NCI-H1694 treated with DMSO at 0.1 percent for 48 hours (cell line): Measurements from ENCODE around the gene ANKRD33B.

Source experiments
- DNase-seq: peaks from one replicate; lab custom pipeline; 2025; lab: John Stamatoyannopoulos, UW

The ANKRD33B gene

DNA sequence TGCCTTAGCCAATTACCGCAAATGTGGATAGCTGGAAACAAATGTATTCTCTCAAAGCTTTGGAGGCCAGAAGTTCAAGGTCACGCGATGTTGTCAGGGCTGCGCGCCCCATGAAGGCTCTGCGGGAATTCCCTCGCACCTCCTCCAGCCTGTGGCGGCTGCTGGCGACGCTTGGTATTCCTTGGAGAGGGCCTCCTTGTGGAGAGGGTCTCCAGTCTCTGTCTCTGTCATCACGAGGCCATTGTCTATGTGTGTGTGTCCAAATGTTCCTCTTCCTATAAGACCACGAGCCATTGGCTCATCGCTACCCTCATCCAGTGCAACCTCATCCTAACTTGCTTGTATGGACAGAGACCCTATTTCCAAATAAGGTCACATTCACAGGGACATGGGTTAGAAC lies 97.5 kb downstream of the ANKRD33B start:
- DNase-seq = no peak

DNA sequence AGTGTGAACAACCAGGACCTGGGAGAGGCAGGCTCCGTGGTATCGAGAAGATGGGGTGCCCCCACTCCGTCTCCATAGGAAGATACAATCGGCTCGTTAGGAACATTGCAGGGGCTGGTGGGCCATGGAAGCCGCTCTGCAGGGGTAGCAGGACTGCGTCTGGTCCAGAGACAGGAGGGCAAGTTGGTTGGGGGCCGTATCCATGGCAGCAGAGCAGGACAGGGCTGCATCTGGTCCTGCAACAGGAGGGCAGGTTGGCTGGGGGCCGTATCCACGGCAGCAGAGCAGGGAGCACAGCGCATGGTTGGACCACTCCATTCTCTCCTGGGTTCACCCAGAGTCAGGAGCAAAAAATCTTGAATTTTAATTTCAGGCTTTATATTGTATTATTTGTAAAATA lies 98.2 kb downstream of the ANKRD33B start:
- DNase-seq = no peak

DNA sequence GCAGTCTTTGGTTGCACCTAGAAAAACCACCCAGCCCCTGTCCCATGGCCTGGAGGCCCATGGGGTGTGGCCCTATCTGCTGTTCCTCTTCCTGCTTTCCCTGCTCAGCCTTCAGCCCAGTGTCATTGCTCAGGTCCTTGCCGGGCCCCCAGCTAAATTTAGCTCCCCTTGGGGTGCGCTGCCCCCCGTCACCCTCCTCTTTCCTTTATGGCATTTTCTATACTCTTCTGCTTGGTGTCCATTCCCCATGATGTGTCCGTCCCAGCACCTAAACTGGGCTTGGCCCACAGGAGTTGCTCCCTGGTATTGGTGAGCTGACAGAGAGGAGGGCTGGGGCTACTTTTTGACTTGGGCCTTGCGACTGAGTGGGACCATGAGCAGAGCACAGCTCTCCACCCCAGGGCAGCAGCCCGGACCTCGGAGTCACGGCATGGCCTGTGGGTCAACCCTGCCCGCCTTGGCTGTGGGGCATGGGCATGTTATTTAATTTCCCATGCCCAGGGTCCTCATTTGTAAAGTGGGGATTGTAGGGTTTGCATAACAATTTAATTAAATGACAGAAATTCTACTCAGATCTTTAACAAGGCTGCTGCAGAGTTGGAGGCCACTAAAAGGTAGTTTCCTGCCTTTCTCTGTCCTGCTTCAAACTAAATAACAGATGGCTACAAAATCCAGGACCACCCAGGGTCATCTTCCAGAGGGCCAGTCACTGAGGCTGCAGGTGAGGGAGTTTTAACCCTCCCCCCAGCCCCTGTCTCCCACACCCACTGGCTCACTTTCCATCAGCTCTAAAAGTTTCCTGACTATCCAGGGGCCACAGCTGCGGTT lies 99.0 kb downstream of the ANKRD33B start:
- no peak for DNase-seq

GRCh38 chr5:10663489-10664179 lies 99.8 kb downstream of the ANKRD33B start:
- DNase-seq = peak; percentile 92

GRCh38 chr5:10664180-10664769 lies 100.4 kb downstream of the ANKRD33B start:
- DNase-seq = peak; percentile 33

GRCh38 chr5:10665799-10666198 lies 101.9 kb downstream of the ANKRD33B start:
- no peak for DNase-seq

DNA sequence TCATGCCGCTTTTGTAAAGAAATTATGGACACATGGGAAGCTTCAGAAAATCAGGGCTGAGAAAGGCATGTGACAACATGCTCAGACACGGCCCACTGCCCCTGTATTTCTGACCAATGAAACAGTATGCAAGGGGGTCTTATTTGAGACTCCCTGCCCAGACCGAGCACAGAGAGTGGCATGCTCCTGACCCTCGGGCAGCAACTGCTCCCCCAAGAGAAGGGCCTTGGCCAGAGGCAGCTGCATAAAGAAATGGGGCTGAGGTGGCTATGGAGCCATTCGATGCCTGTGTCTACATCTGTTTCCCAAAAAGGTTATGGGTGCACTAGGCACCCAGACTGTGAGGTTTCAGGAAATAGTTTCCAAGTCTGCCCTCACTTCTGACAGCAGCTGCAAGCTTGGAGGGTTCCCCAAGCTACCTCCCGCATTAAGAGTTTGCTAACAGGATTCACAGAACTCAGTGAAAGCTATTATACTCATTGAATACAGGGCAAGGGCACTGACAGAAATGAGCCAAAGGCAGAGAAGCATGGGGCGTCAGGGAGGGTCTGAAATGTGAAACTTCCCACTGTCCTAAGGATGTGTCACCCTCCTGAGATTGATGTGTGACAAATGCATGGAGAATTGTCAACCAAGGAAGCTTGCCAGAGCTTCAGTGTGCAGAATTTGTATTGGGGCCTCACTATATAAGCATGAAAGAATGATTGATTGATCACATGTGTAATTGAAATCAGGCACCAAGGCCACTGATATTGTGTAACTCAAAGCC lies 102.8 kb downstream of the ANKRD33B start:
- no peak for DNase-seq

GRCh38 chr5:10667431-10668057 lies 103.7 kb downstream of the ANKRD33B start:
- DNase-seq = no peak

DNA sequence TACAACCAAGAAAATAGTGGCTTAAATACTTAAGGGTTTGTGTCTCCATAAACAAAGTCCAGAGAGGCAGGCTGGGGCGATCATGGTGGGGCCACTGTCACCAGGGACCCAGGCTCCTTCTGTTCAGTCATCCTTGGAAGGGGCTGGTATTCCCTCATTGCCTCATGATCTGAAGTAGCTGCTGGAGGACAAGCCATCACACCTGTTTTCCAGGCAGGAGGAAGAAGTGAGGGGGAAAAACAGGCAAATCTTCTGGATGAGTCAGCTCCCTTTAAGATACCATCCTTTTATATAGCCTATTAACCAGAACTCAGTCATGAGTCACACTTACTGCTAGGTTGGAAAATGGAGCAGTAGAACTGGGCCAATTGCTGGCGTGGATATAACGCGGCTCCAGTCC lies 104.8 kb downstream of the ANKRD33B start:
- DNase-seq = no peak

DNA sequence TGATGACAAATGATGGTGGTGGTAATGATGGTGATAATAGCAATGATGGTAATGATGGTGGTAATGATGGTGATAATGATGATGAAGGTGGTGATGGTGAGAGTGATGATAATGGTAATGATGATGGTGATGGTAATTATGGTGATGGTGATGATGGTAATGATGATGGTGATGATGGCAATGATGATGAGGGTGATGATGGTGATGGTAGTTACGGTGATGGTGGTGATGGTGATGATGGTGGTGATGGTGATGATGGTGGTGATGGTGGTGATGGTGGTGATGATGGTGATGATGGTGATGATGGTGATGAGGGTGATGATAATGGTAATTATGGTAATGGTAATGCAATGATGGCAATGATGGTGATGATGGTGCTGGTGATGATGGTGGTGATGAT lies 106.1 kb downstream of the ANKRD33B start:
- no peak for DNase-seq

- no peak for DNase-seq
These were observed 107.5 kb downstream of the ANKRD33B start for GRCh38 chr5:10671041-10672008.

DNA sequence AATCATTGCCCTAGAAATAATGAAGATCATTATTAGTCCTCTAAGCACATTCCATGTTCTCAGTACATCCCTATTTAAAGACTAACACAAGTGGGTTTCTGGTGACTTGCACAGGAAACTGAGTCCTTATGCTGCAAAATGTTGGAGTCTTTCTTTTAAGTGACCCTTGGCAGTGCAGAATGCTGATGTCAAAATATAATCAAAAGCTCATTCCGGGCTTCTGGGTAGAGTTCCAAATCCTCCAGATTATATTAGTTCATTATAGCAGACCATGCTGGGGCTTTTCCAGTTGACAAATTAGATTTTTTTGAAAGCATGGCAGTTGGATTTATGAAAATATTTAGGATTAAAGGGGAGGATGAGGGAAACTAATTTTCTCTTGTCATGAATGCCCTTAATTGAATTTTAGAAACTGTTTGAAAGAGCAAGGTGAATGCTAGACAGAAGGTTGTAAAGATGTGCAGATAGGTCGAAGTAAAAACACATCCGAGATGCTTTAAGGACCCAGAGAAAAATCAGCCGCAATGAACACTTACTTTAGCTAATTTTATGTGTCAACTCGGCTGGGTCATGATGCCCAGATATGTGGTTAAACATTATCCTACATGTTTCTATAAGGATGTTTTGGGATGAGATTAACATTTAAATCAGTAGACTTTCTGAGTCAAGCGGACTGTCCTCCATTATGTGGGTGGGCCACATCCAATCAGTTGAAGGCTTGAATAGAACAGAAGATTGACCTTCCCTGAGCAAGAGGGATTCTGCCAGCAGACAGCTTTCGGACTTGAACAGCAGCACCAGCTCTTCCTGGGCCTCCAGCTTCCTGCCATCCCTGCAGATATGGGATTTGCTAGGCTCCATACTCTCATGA lies 108.5 kb downstream of the ANKRD33B start:
- no peak for DNase-seq

DNA sequence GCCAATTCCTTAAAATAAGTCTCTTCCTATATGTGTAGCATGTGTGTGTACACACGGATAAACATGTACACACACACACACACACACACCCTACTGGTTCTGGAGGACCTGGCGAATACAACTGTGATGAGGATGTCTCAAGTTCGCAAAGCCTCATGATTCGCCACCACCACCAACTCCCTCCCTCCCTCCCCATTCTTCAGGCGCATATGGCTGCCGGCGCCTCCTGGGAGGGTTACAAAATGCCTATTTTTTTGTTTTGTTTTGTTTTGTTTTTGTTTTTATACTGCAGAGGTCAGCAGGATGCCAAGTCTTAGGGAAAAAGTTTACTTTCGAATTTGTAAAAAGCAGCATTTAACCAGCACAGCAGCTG lies 109.1 kb downstream of the ANKRD33B start:
- no peak for DNase-seq

DNA sequence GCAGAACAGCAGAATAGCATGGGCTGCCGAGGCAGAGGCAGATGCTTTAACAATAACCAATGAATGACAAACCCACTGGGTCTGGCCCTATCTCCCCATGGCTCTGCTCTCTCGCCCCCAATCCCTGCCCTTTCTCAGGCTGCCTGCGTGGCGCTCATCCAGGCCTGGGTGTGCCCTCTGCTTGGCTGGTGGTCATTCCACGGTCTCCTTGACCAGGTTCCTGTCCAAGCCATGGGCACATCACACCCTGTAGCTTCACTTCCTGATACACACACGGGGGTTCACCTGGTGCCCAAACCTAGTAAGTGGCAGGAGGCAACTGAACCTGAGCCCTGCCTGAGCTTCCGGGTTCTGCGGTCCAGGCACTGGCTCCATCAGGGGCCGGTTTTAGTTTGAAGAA lies 109.5 kb downstream of the ANKRD33B start:
- no peak for DNase-seq

- DNase-seq = no peak
These were observed 110.2 kb downstream of the ANKRD33B start for GRCh38 chr5:10674096-10674495.

- DNase-seq = no peak
These were observed 110.7 kb downstream of the ANKRD33B start for GRCh38 chr5:10674582-10674981.

GRCh38 chr5:10675177-10675700 lies 111.4 kb downstream of the ANKRD33B start:
- DNase-seq = no peak

DNA sequence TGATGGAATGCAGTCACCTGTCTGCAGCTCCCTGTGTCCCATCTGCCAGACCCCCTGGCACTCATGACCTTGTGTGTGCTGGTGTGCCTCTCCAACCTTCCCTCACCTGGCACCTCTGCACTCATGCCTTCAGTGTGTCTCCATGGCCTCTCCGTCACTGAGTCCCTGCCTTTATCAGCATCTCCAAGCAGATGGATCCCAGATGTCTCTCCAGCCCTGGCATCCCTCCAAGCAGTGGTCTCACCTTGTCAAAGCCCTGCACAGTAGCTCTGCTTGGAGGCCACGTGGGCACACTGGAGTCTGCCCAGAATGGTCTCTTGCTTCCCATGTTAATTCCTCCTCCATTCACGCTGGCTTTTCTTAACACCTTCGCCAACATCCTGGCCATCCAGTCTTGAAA lies 112.4 kb downstream of the ANKRD33B start:
- peak; percentile 65 for DNase-seq

GRCh38 chr5:10676946-10677345 lies 113.1 kb downstream of the ANKRD33B start:
- DNase-seq = no peak

DNA sequence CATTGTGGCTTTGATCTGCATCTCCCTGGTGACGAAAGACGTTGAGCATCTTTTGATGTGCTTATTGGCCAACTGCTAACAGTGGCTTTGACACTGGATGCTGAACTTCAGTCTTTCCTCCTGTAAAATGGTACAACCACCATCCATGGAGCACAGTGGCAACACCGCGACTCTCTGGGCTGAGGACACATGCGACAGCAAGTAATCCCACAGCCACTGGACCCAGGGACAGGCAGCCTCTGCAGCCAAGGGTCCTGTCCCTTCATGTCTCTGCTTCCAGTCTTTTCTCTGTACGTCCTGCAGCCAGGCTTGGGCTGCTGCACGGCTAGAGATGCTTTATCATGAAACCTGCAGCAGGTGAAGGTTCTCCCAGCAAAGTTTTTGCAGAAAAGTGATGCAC lies 113.7 kb downstream of the ANKRD33B start:
- no peak for DNase-seq
